ENCODE measurements around the gene U2AF2. TPM values are rescaled to one million over a fixed set of nuclear protein-coding genes. Genes with fewer than 3 reads are reported as not detected.
A peak's percentile ranks its signal among the peaks of the same experiment; 100 is the strongest.

Gene U2AF2
- total and polyA plus RNA-seq, 4 experiments from 2014 or later, result 1.3 to 259 (median 135) TPM

DNA sequence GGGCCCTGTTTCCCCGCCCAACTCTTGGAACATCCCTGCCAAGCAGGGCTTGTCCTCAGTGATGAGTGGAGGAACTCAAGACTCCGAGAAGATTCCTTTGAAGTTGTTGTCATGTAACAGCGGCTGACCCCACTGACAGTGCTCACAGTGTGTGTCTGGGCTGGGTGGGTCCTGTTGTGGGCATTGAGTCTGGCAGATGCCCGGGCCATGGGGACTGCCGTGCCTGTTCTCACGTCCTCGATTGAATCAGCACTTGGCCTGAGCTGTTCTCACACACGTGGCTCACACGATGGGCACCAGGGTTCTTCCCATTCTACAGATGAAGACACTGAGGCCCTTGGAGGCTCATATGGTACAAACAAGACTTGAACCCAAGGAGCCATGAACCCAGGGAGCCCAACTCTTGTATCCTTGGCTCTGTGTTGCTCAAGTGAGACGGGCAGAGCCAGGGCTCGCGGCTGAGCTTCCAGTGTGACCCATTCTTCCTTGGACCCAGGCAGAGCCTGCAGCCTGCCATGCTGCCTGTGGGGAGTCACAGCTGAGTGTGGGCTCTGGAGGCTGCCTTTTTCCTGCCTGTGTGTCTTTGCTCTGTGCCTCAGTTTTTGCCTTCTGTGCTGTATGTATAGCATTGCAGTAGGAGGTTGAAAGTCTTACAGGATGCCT, 11.6 kb downstream of the U2AF2 start:
- no peak for DNase-seq
- no peak overlapping the region for H3K27ac ChIP-seq (ENCODE audit: low read depth, low read length)
- POLR2A ChIA-PET (ENCODE audit: partially characterized antibody), result interaction anchor here (2.0 to 3.3 kb wide), 2 partner anchors 9 to 12 kb away, joined by 7 to 19 read pairs; partner anchors contain the start of gene U2AF2
- no peaks in the 10 kb centered on the region for H3K9me3 ChIP-seq (ENCODE audit: control insufficient read depth in 1 of 2, low read length in 2 of 2)
- CTCF ChIA-PET (ENCODE audit: partially characterized antibody), result interaction anchor here (0.8 kb wide), 1 partner anchor 13 kb away, joined by 5 read pairs; no protein-coding TSS in a partner anchor
- H3K4me3 ChIP-seq (ENCODE audit: low read length in 2 of 2), result no peak overlapping the region
- intact Hi-C loops (cut with micrococcal nuclease), result no loop called here
- H3K4me1 Mint-ChIP-seq, result peaks cover 12 to 65% (median 26%) of the 10 kb centered on the region in 4 donors
- peaks cover 0 to 6% (median 0%) of the 10 kb centered on the region in 8 donors for H3K9me3 Mint-ChIP-seq
- no peaks in the 10 kb centered on the region for H3K27me3 ChIP-seq (ENCODE audit: insufficient read depth, low read length)
- H3K4me3 Mint-ChIP-seq, result no peak overlapping the region
- no peak overlapping the region for H3K27ac Mint-ChIP-seq
- H3K27me3 Mint-ChIP-seq, result no peaks in the 10 kb centered on the region
- H3K4me1 ChIP-seq (ENCODE audit: insufficient read depth, low read length), result peaks cover 21% of the 10 kb centered on the region
- H3K36me3 Mint-ChIP-seq, result peaks cover 38 to 78% of the 10 kb centered on the region in 2 donors
- peaks cover 89% of the 10 kb centered on the region for H3K36me3 ChIP-seq (ENCODE audit: insufficient read depth, low read length)

DNA sequence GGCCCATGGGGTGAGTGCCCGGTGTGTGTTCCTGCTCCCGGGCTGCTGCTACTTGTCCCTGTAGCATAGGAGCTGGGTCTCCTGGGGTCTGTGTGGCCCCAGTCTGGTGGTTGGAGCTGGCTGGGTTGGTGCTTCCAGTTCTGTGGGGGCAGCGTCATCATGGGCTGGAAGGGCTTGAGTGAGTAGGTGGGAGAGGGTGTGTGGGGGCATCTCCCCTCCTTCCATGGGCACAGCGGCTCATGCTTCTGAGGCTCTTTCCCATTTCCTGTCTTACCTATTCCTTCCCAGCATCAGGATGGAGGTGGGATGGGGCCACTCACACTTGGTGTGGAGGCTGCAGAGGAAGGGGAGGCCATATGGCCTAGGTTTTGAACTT, 12.2 kb downstream of the U2AF2 start:
- intact Hi-C loops (cut with micrococcal nuclease), result no loop called here
- H3K4me1 ChIP-seq (ENCODE audit: insufficient read depth, low read length), result peaks cover 22% of the 10 kb centered on the region
- ChIA-PET CTCF (ENCODE audit: partially characterized antibody) (no interaction called here), POLR2A (ENCODE audit: partially characterized antibody) (interaction anchor here (2.0 to 3.3 kb wide), 2 partner anchors 10 to 12 kb away, joined by 7 to 19 read pairs; partner anchors contain the start of gene U2AF2)
- DNase-seq, result no peak
- Mint-ChIP-seq H3K27me3 (no peaks in the 10 kb centered on the region), H3K4me3 (no peak overlapping the region), H3K36me3 (peaks cover 34 to 74% of the 10 kb centered on the region in 2 donors), H3K27ac (peak overlapping the region in 1 of 7 donors; percentile 48), H3K9me3 (peaks cover 0 to 6% (median 0%) of the 10 kb centered on the region in 8 donors), H3K4me1 (peaks cover 10 to 68% (median 23%) of the 10 kb centered on the region in 4 donors)
- H3K27me3 ChIP-seq (ENCODE audit: insufficient read depth, low read length), result no peaks in the 10 kb centered on the region
- no peaks in the 10 kb centered on the region for H3K9me3 ChIP-seq (ENCODE audit: control insufficient read depth in 1 of 2, low read length in 2 of 2)
- H3K36me3 ChIP-seq (ENCODE audit: insufficient read depth, low read length), result peaks cover 84% of the 10 kb centered on the region
- no peak overlapping the region for H3K27ac ChIP-seq (ENCODE audit: low read depth, low read length)
- H3K4me3 ChIP-seq (ENCODE audit: low read length in 2 of 2), result no peak overlapping the region

DNA sequence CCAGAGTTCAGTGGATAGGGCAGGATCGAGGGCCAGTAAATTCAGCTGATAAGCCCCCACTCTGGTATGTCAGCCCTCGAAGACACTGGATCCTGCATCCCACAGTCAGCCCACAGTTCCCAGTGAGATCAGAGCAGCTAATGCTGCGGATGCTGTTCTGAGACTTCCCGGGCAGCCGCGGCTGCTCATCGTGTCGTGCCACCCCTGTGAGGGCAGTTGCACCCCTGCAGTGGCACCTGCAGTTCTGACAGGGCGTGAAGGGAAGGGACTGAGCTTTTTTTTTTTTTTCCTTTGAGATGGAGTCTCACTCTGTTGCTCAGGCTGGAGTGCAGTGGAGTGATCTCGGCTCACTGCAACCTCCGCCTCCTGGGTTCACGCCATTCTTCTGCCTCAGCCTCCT, 12.7 kb downstream of the U2AF2 start:
- H3K36me3 Mint-ChIP-seq, result peaks cover 36 to 76% of the 10 kb centered on the region in 2 donors
- ChIA-PET POLR2A (ENCODE audit: partially characterized antibody) (interaction anchor here (2.0 to 3.3 kb wide), 2 partner anchors 10 to 13 kb away, joined by 7 to 19 read pairs; partner anchors contain the start of gene U2AF2), CTCF (ENCODE audit: partially characterized antibody) (no interaction called here)
- H3K27me3 Mint-ChIP-seq, result no peaks in the 10 kb centered on the region
- no peaks in the 10 kb centered on the region for H3K9me3 ChIP-seq (ENCODE audit: control insufficient read depth in 1 of 2, low read length in 2 of 2)
- no peak overlapping the region for H3K27ac Mint-ChIP-seq
- no peak overlapping the region for H3K4me3 Mint-ChIP-seq
- intact Hi-C loops (cut with micrococcal nuclease), result no loop called here
- H3K27me3 ChIP-seq (ENCODE audit: insufficient read depth, low read length), result no peaks in the 10 kb centered on the region
- H3K9me3 Mint-ChIP-seq, result peaks cover 0 to 6% (median 0%) of the 10 kb centered on the region in 8 donors
- peaks cover 78% of the 10 kb centered on the region for H3K36me3 ChIP-seq (ENCODE audit: insufficient read depth, low read length)
- H3K4me1 ChIP-seq (ENCODE audit: insufficient read depth, low read length), result peaks cover 22% of the 10 kb centered on the region
- H3K4me3 ChIP-seq (ENCODE audit: low read length in 2 of 2), result no peak overlapping the region
- H3K27ac ChIP-seq (ENCODE audit: low read depth, low read length), result no peak overlapping the region
- H3K4me1 Mint-ChIP-seq, result peaks cover 10 to 68% (median 24%) of the 10 kb centered on the region in 4 donors
- no peak for DNase-seq

GRCh38 chr19:55667958-55668357, 13.1 kb downstream of the U2AF2 start:
- Histone ChIP-seq H3K27me3 (ENCODE audit: insufficient read depth, low read length) (no peaks in the 10 kb centered on the region), H3K4me3 (ENCODE audit: low read length in 2 of 2) (no peak overlapping the region), H3K9me3 (ENCODE audit: control insufficient read depth in 1 of 2, low read length in 2 of 2) (no peaks in the 10 kb centered on the region), H3K27ac (ENCODE audit: low read depth, low read length) (no peak overlapping the region), H3K36me3 (ENCODE audit: insufficient read depth, low read length) (peaks cover 74% of the 10 kb centered on the region), H3K4me1 (ENCODE audit: insufficient read depth, low read length) (peaks cover 22% of the 10 kb centered on the region)
- ChIA-PET POLR2A (ENCODE audit: partially characterized antibody) (interaction anchor here (2.0 to 3.3 kb wide), 2 partner anchors 11 to 13 kb away, joined by 7 to 19 read pairs; partner anchors contain the start of gene U2AF2), CTCF (ENCODE audit: partially characterized antibody) (no interaction called here)
- H3K4me1 Mint-ChIP-seq, result peaks cover 7 to 65% (median 19%) of the 10 kb centered on the region in 4 donors
- DNase-seq, result no peak
- H3K4me3 Mint-ChIP-seq, result no peak overlapping the region
- intact Hi-C loops (cut with micrococcal nuclease), result no loop called here
- no peak overlapping the region for H3K27ac Mint-ChIP-seq
- H3K9me3 Mint-ChIP-seq, result peaks cover 0 to 6% (median 0%) of the 10 kb centered on the region in 8 donors
- H3K36me3 Mint-ChIP-seq, result peaks cover 31 to 72% of the 10 kb centered on the region in 2 donors
- no peaks in the 10 kb centered on the region for H3K27me3 Mint-ChIP-seq

DNA sequence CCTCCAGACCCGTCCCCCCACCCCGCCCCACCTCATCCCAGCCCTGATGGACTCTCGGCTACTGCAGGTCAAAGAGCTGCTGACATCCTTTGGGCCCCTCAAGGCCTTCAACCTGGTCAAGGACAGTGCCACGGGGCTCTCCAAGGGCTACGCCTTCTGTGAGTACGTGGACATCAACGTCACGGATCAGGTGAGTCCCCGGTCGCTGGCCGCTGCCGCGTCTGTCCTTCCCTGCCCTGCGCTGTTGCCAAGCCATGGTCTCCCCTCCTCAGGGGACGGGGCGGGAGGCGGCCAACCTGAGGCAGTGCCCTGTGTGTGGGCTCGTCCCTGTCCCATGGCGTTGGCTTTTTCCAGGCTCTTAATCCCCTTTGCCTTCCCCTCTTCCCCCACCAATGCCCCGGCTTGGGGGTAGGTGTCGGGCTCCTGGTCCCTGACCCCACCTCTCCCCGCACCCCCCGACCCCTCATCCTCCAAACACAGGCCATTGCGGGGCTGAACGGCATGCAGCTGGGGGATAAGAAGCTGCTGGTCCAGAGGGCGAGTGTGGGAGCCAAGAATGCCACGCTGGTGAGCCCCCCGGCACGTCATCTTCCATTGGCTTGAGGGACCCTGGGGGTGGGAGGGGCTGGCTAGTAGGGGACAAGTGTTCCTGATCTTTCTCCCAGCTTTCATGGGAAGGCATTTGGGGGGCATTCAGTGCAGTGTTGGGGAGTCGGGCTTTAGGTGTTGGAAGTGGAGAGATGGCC, 13.9 kb downstream of the U2AF2 start:
- no peak overlapping the region for H3K4me3 Mint-ChIP-seq
- ChIA-PET POLR2A (ENCODE audit: partially characterized antibody) (interaction anchor here (1.1 to 3.3 kb wide), 2 partner anchors 12 to 14 kb away, joined by 4 to 19 read pairs; partner anchors contain the start of gene U2AF2), CTCF (ENCODE audit: partially characterized antibody) (no interaction called here)
- peaks cover 22% of the 10 kb centered on the region for H3K4me1 ChIP-seq (ENCODE audit: insufficient read depth, low read length)
- peak overlapping the region in 2 of 7 donors; percentile 22 to 63 for H3K27ac Mint-ChIP-seq
- no peak overlapping the region for H3K27ac ChIP-seq (ENCODE audit: low read depth, low read length)
- H3K9me3 ChIP-seq (ENCODE audit: control insufficient read depth in 1 of 2, low read length in 2 of 2), result no peaks in the 10 kb centered on the region
- DNase-seq, result peak in 1 of 5 donors; percentile 24
- H3K36me3 ChIP-seq (ENCODE audit: insufficient read depth, low read length), result peaks cover 72% of the 10 kb centered on the region
- intact Hi-C loops (cut with micrococcal nuclease), result no loop called here
- H3K27me3 Mint-ChIP-seq, result no peaks in the 10 kb centered on the region
- peaks cover 31 to 72% of the 10 kb centered on the region in 2 donors for H3K36me3 Mint-ChIP-seq
- peaks cover 0 to 3% (median 0%) of the 10 kb centered on the region in 8 donors for H3K9me3 Mint-ChIP-seq
- H3K4me3 ChIP-seq (ENCODE audit: low read length in 2 of 2), result no peak overlapping the region
- H3K27me3 ChIP-seq (ENCODE audit: insufficient read depth, low read length), result no peaks in the 10 kb centered on the region
- H3K4me1 Mint-ChIP-seq, result peaks cover 6 to 67% (median 18%) of the 10 kb centered on the region in 4 donors

DNA sequence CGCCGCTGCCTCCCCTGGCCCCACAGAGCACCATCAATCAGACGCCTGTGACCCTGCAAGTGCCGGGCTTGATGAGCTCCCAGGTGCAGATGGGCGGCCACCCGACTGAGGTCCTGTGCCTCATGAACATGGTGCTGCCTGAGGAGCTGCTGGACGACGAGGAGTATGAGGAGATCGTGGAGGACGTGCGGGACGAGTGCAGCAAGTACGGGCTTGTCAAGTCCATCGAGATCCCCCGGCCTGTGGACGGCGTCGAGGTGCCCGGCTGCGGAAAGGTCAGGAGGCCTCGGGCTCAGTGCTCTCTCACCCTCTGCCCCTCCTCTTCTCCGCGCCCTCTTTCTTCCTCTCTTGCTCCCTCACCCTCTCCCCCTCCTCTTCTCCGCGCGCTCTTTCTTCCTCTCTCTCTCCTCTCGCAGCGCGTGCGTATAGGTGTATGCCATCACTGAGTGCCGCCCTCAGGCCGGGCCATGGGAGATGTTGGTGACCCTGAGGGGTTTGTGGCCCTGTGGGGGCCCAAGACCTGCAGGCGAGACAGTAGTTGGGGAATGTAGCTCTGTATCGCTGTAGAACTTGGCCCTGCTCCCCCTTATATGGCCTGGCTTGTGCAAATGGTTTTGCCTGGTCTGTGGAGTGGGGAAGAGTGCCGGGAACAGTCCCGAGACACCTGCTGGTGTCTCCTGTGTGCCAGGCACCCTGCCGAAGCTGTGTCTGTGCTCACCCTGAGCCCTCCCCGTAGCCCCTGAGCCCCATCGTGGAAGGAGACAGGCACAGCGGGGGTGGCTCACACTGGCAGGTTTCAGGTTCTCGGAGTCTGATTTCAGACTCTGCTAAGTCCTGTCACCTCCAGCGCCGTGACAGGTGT, 14.8 kb downstream of the U2AF2 start:
- Histone ChIP-seq H3K9me3 (ENCODE audit: control insufficient read depth in 1 of 2, low read length in 2 of 2) (no peaks in the 10 kb centered on the region), H3K27me3 (ENCODE audit: insufficient read depth, low read length) (no peaks in the 10 kb centered on the region), H3K27ac (ENCODE audit: low read depth, low read length) (no peak overlapping the region), H3K4me3 (ENCODE audit: low read length in 2 of 2) (no peak overlapping the region), H3K36me3 (ENCODE audit: insufficient read depth, low read length) (peaks cover 63% of the 10 kb centered on the region), H3K4me1 (ENCODE audit: insufficient read depth, low read length) (peaks cover 27% of the 10 kb centered on the region)
- ChIA-PET POLR2A (ENCODE audit: partially characterized antibody) (interaction anchor here (1.1 kb wide), 1 partner anchor 15 kb away, joined by 4 read pairs; the partner anchor contains the start of gene U2AF2), CTCF (ENCODE audit: partially characterized antibody) (no interaction called here)
- Mint-ChIP-seq H3K27me3 (no peaks in the 10 kb centered on the region), H3K4me1 (peaks cover 8 to 59% (median 19%) of the 10 kb centered on the region in 4 donors), H3K27ac (peak overlapping the region in 2 of 7 donors; percentile 22 to 63), H3K36me3 (peaks cover 27 to 66% of the 10 kb centered on the region in 2 donors), H3K9me3 (peaks cover 0 to 3% (median 0%) of the 10 kb centered on the region in 8 donors), H3K4me3 (no peak overlapping the region)
- peak in 1 of 5 donors; percentile 31 for DNase-seq
- intact Hi-C loops (cut with micrococcal nuclease), result no loop called here
